Neuron (in vitro differentiated cells): ENCODE results near the gene SYT14.

Experiments
- H2AFZ ChIP-seq: one replicate; pipeline ENCODE4 v1.6.1; 2013; ENCODE audit warnings: low read depth, mild to moderate bottlenecking, inconsistent platforms, low read length, moderate library complexity
- H3K27me3 ChIP-seq: one replicate; pipeline ENCODE4 v1.6.1; 2013; ENCODE audit warnings: low read length; ENCODE audit not compliant: insufficient read depth
- H3K36me3 ChIP-seq: one replicate; pipeline ENCODE4 v1.6.1; 2013; ENCODE audit warnings: low read length; ENCODE audit not compliant: insufficient read depth
- H3K4me1 ChIP-seq: one replicate; pipeline ENCODE4 v1.6.1; 2013; ENCODE audit warnings: low read length; ENCODE audit not compliant: insufficient read depth
- H3K4me3 ChIP-seq: 2 replicates; pipeline ENCODE4 v1.5.1; 2013; ENCODE audit warnings: mild to moderate bottlenecking, low read length, moderate library complexity
- H3K9me3 ChIP-seq: one replicate; pipeline ENCODE4 v1.6.1; 2013; ENCODE audit warnings: low read length

The SYT14 gene

GRCh38 chr1:210214573-210215409 is 276.8 kb downstream of the SYT14 start:
- H3K4me3 ChIP-seq, result no peak overlapping the region
- H2AFZ ChIP-seq, result no peak overlapping the region

GRCh38 chr1:210217482-210217881 is 279.5 kb downstream of the SYT14 start:
- Histone ChIP-seq H3K4me1 (no peaks in the 10 kb centered on the region), H3K36me3 (no peaks in the 10 kb centered on the region), H3K27me3 (no peaks in the 10 kb centered on the region), H3K4me3 (no peak overlapping the region), H2AFZ (no peak overlapping the region), H3K9me3 (no peaks in the 10 kb centered on the region)

More at GRCh38 chr1:210214573-210215409, 276.8 kb downstream of the SYT14 start:
- Histone ChIP-seq H3K36me3 (no peaks in the 10 kb centered on the region), H3K9me3 (no peaks in the 10 kb centered on the region), H3K4me1 (no peaks in the 10 kb centered on the region), H3K27me3 (no peaks in the 10 kb centered on the region)

GRCh38 chr1:210218047-210218446 is 280.0 kb downstream of the SYT14 start:
- Histone ChIP-seq H3K4me3 (no peak overlapping the region), H3K9me3 (no peaks in the 10 kb centered on the region), H3K36me3 (no peaks in the 10 kb centered on the region), H3K4me1 (peaks cover 4% of the 10 kb centered on the region), H2AFZ (no peak overlapping the region), H3K27me3 (no peaks in the 10 kb centered on the region)
